ENCODE measurements around the gene TBCD. TPM values are rescaled to one million over a fixed set of nuclear protein-coding genes. Genes with fewer than 3 reads are reported as not detected.

The TBCD gene
- total RNA-seq, 5 donors from 2014 or later (not counting 1 experiment from before 2014, with no cell fraction given): 94.4 to 262 (median 223) TPM

DNA sequence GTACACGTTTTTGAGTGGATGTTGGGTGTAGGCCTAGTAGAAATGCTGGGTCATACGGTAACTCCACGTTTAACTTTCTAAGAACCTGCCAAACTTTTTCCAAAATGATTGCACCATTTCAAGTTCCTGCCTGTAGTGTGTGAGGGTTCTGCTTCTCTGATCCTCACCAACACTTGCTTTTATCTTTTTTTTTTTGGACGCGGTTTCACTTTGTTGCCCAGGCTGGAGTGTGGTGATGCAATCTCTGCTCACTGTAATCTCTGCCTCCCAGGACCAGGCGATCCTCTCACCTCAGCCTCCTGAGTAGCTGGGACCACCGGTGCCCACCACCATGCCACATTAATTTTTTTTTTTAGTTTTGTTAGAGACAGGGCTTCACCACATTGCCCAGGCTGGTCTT is 64.5 kb downstream of the TBCD start:
- no peak overlapping the region for H3K4me3 ChIP-seq (ENCODE audit: control insufficient read depth in 1 of 2, extremely low read depth in 1 of 2, low read length in 1 of 2)
- CTCF ChIA-PET: interaction anchor here in 1 of 2 donors (0.6 kb wide), 1 partner anchor 27 kb away, joined by 4 read pairs; no protein-coding TSS in a partner anchor
- Mint-ChIP-seq H3K9me3 (peaks cover 0 to 6% (median 6%) of the 10 kb centered on the region in 3 donors), H3K4me1 (peaks cover 4 to 20% (median 7%) of the 10 kb centered on the region in 3 donors), H3K27me3 (no peaks in the 10 kb centered on the region), H3K4me3 (no peak overlapping the region), H3K36me3 (peaks cover 68% of the 10 kb centered on the region), H3K27ac (no peak overlapping the region)
- ATAC-seq (replicated peaks in 1 of 4) (no peak), DNase-seq (no peak)
- no peaks in the 10 kb centered on the region for H3K27me3 ChIP-seq (replicated peaks in 1 of 2; ENCODE audit: control insufficient read depth in 2 of 2, extremely low read depth in 1 of 2, insufficient read depth in 2 of 2, low read length in 1 of 2)
- POLR2A ChIA-PET: no interaction called here
- H3K9me3 ChIP-seq: no peaks in the 10 kb centered on the region
- peaks cover 15 to 31% of the 10 kb centered on the region in 2 donors for H3K36me3 ChIP-seq (ENCODE audit: control insufficient read depth in 2 of 2, extremely low read depth in 1 of 2, insufficient read depth in 1 of 2, low read length in 1 of 2)
- H3K4me1 ChIP-seq (ENCODE audit: control insufficient read depth in 1 of 2, extremely low read depth in 1 of 2, insufficient read depth in 2 of 2, low read length in 2 of 2): peaks cover 0 to 4% of the 10 kb centered on the region in 2 experiments
- H3K27ac ChIP-seq (ENCODE audit: low read length): no peak overlapping the region
- no CpG with 5 or more reads among the region's 7 CpGs for WGBS (ENCODE audit: insufficient coverage)

DNA sequence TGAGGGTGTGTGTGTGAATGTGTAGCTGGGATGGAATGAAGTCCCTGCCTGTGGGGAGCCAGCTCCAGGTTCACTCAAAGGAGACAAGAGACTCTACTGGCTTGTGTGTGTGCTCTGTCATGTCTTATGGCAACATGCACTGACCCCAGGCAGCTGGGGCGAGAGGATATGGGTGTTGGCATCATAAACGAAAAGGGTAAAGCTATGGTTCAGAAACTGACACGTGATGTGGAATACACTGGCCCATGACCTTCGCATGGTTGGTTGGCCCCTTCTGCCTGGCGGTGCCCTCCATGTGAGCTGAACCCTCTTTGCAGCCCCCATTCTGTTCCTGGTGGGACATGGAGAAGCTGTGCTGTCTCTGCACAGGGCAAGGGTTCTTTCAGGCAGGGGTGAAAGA is 66.1 kb downstream of the TBCD start:
- CTCF ChIA-PET: no interaction called here
- H3K9me3 ChIP-seq: no peaks in the 10 kb centered on the region
- Mint-ChIP-seq H3K4me1 (peaks cover 4 to 20% (median 7%) of the 10 kb centered on the region in 3 donors), H3K4me3 (no peak overlapping the region), H3K36me3 (peaks cover 79% of the 10 kb centered on the region), H3K27ac (no peak overlapping the region), H3K27me3 (no peaks in the 10 kb centered on the region), H3K9me3 (peaks cover 0 to 6% (median 6%) of the 10 kb centered on the region in 3 donors)
- H3K27me3 ChIP-seq (replicated peaks in 1 of 2; ENCODE audit: control insufficient read depth in 2 of 2, extremely low read depth in 1 of 2, insufficient read depth in 2 of 2, low read length in 1 of 2): no peaks in the 10 kb centered on the region
- ATAC-seq (replicated peaks in 1 of 4): no peak
- H3K4me3 ChIP-seq (ENCODE audit: control insufficient read depth in 1 of 2, extremely low read depth in 1 of 2, low read length in 1 of 2): no peak overlapping the region
- POLR2A ChIA-PET: no interaction called here
- H3K4me1 ChIP-seq (ENCODE audit: control insufficient read depth in 1 of 2, extremely low read depth in 1 of 2, insufficient read depth in 2 of 2, low read length in 2 of 2): peaks cover 0 to 4% of the 10 kb centered on the region in 2 experiments
- no peak overlapping the region for H3K27ac ChIP-seq (ENCODE audit: low read length)
- H3K36me3 ChIP-seq (ENCODE audit: control insufficient read depth in 2 of 2, extremely low read depth in 1 of 2, insufficient read depth in 1 of 2, low read length in 1 of 2): peaks cover 19 to 32% of the 10 kb centered on the region in 2 donors
- DNase-seq: no peak
- 97% methylated on average over 5 of the region's 5 CpGs for WGBS (ENCODE audit: insufficient coverage)

- POLR2A ChIA-PET: interaction anchor here in 1 of 2 donors (0.5 to 0.6 kb wide), 2 partner anchors 67 to 266 kb away, joined by 3 to 4 read pairs; no protein-coding TSS in a partner anchor
- Mint-ChIP-seq H3K4me1 (peaks cover 0 to 13% (median 2%) of the 10 kb centered on the region in 3 donors), H3K27ac (peak overlapping the region in 1 of 2 donors; percentile 64), H3K36me3 (peaks cover 57% of the 10 kb centered on the region), H3K27me3 (no peaks in the 10 kb centered on the region), H3K4me3 (no peak overlapping the region), H3K9me3 (peaks cover 0 to 6% (median 6%) of the 10 kb centered on the region in 3 donors)
- H3K9me3 ChIP-seq: no peaks in the 10 kb centered on the region
- ATAC-seq (replicated peaks in 1 of 4): no peak
- peaks cover 0 to under 1% of the 10 kb centered on the region in 2 experiments for H3K4me1 ChIP-seq (ENCODE audit: control insufficient read depth in 1 of 2, extremely low read depth in 1 of 2, insufficient read depth in 2 of 2, low read length in 2 of 2)
- DNase-seq: no peak
- H3K4me3 ChIP-seq (ENCODE audit: control insufficient read depth in 1 of 2, extremely low read depth in 1 of 2, low read length in 1 of 2): no peak overlapping the region
- WGBS (ENCODE audit: insufficient coverage): 100% methylated on average over 1 of the region's 5 CpGs
- CTCF ChIA-PET: interaction anchor here in 1 of 2 donors (0.6 kb wide), 1 partner anchor 62 kb away, joined by 7 read pairs; no protein-coding TSS in a partner anchor
- H3K36me3 ChIP-seq (ENCODE audit: control insufficient read depth in 2 of 2, extremely low read depth in 1 of 2, insufficient read depth in 1 of 2, low read length in 1 of 2): peaks cover 11 to 26% of the 10 kb centered on the region in 2 donors
- no peak overlapping the region for H3K27ac ChIP-seq (ENCODE audit: low read length)
- H3K27me3 ChIP-seq (replicated peaks in 1 of 2; ENCODE audit: control insufficient read depth in 2 of 2, extremely low read depth in 1 of 2, insufficient read depth in 2 of 2, low read length in 1 of 2): no peaks in the 10 kb centered on the region
Observed at GRCh38 chr17:82820278-82821251, 68.7 kb downstream of the TBCD start.

DNA sequence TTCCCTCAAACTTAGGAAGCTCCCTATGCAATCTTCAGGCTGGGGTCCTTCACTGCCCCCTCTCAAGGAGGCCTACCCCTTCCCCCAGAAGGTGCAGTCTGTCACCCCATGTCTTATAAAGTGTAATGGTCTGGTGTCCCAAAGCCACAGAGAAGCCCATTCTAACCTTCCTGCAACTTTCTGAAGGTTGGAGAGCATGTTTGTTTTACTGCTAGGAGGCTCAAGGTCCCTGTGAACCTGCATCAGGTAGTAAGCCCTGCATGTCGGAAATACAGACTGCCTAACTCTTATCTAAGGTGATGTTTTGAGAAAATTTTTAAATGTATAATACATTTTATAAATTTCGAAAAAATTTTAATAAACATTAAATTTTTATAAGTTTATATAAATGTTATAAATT is 69.7 kb downstream of the TBCD start:
- DNase-seq: no peak
- Mint-ChIP-seq H3K27me3 (no peaks in the 10 kb centered on the region), H3K36me3 (peaks cover 47% of the 10 kb centered on the region), H3K4me1 (peaks cover 0 to 6% (median 0%) of the 10 kb centered on the region in 3 donors), H3K9me3 (peaks cover 0 to 6% (median 6%) of the 10 kb centered on the region in 3 donors), H3K27ac (no peak overlapping the region), H3K4me3 (no peak overlapping the region)
- ChIA-PET CTCF (no interaction called here), POLR2A (interaction anchor here in 1 of 2 donors (0.6 kb wide), 1 partner anchor 265 kb away, joined by 3 read pairs; no protein-coding TSS in a partner anchor)
- Histone ChIP-seq H3K4me3 (ENCODE audit: control insufficient read depth in 1 of 2, extremely low read depth in 1 of 2, low read length in 1 of 2) (no peak overlapping the region), H3K4me1 (ENCODE audit: control insufficient read depth in 1 of 2, extremely low read depth in 1 of 2, insufficient read depth in 2 of 2, low read length in 2 of 2) (no peaks in the 10 kb centered on the region), H3K9me3 (no peaks in the 10 kb centered on the region), H3K27ac (ENCODE audit: low read length) (no peak overlapping the region), H3K27me3 (replicated peaks in 1 of 2; ENCODE audit: control insufficient read depth in 2 of 2, extremely low read depth in 1 of 2, insufficient read depth in 2 of 2, low read length in 1 of 2) (no peaks in the 10 kb centered on the region), H3K36me3 (ENCODE audit: control insufficient read depth in 2 of 2, extremely low read depth in 1 of 2, insufficient read depth in 1 of 2, low read length in 1 of 2) (peaks cover 11 to 26% of the 10 kb centered on the region in 2 donors)
- no CpG with 5 or more reads among the region's 2 CpGs for WGBS (ENCODE audit: insufficient coverage)
- no peak for ATAC-seq (replicated peaks in 1 of 4)

- WGBS (ENCODE audit: insufficient coverage): 91% methylated on average over 16 of the region's 16 CpGs
- H3K4me1 Mint-ChIP-seq: peaks cover 0 to 6% (median 0%) of the 10 kb centered on the region in 3 donors
- DNase-seq (no peak), ATAC-seq (replicated peaks in 1 of 4) (no peak)
- no peak overlapping the region for H3K27ac Mint-ChIP-seq
- Histone ChIP-seq H3K4me1 (ENCODE audit: control insufficient read depth in 1 of 2, extremely low read depth in 1 of 2, insufficient read depth in 2 of 2, low read length in 2 of 2) (no peaks in the 10 kb centered on the region), H3K9me3 (no peaks in the 10 kb centered on the region), H3K36me3 (ENCODE audit: control insufficient read depth in 2 of 2, extremely low read depth in 1 of 2, insufficient read depth in 1 of 2, low read length in 1 of 2) (peaks cover 11 to 30% of the 10 kb centered on the region in 2 donors), H3K4me3 (ENCODE audit: control insufficient read depth in 1 of 2, extremely low read depth in 1 of 2, low read length in 1 of 2) (no peak overlapping the region), H3K27ac (ENCODE audit: low read length) (no peak overlapping the region), H3K27me3 (replicated peaks in 1 of 2; ENCODE audit: control insufficient read depth in 2 of 2, extremely low read depth in 1 of 2, insufficient read depth in 2 of 2, low read length in 1 of 2) (no peaks in the 10 kb centered on the region)
- H3K4me3 Mint-ChIP-seq: no peak overlapping the region
- ChIA-PET CTCF (no interaction called here), POLR2A (no interaction called here)
- H3K27me3 Mint-ChIP-seq: no peaks in the 10 kb centered on the region
- H3K36me3 Mint-ChIP-seq: peaks cover 49% of the 10 kb centered on the region
- H3K9me3 Mint-ChIP-seq: peaks cover 0 to 6% (median 6%) of the 10 kb centered on the region in 3 donors
Observed at GRCh38 chr17:82822281-82822680, 70.4 kb downstream of the TBCD start.

- Mint-ChIP-seq H3K4me1 (peaks cover 0 to 3% (median under 1%) of the 10 kb centered on the region in 3 donors), H3K36me3 (peaks cover 51% of the 10 kb centered on the region), H3K27ac (no peak overlapping the region), H3K4me3 (no peak overlapping the region), H3K27me3 (no peaks in the 10 kb centered on the region), H3K9me3 (peaks cover 0 to 6% (median 6%) of the 10 kb centered on the region in 3 donors)
- POLR2A ChIA-PET: no interaction called here
- CTCF ChIA-PET: no interaction called here
- Histone ChIP-seq H3K4me1 (ENCODE audit: control insufficient read depth in 1 of 2, extremely low read depth in 1 of 2, insufficient read depth in 2 of 2, low read length in 2 of 2) (no peaks in the 10 kb centered on the region), H3K36me3 (ENCODE audit: control insufficient read depth in 2 of 2, extremely low read depth in 1 of 2, insufficient read depth in 1 of 2, low read length in 1 of 2) (peaks cover 10 to 33% of the 10 kb centered on the region in 2 donors), H3K27me3 (replicated peaks in 1 of 2; ENCODE audit: control insufficient read depth in 2 of 2, extremely low read depth in 1 of 2, insufficient read depth in 2 of 2, low read length in 1 of 2) (no peaks in the 10 kb centered on the region), H3K27ac (ENCODE audit: low read length) (no peak overlapping the region), H3K4me3 (ENCODE audit: control insufficient read depth in 1 of 2, extremely low read depth in 1 of 2, low read length in 1 of 2) (no peak overlapping the region), H3K9me3 (no peaks in the 10 kb centered on the region)
- ATAC-seq (replicated peaks in 1 of 4): no peak
- no peak for DNase-seq
- 89% methylated on average over 3 of the region's 5 CpGs for WGBS (ENCODE audit: insufficient coverage)
Observed at GRCh38 chr17:82823004-82823403, 71.1 kb downstream of the TBCD start.
